ENCODE measurements around the gene THSD4.

DNA sequence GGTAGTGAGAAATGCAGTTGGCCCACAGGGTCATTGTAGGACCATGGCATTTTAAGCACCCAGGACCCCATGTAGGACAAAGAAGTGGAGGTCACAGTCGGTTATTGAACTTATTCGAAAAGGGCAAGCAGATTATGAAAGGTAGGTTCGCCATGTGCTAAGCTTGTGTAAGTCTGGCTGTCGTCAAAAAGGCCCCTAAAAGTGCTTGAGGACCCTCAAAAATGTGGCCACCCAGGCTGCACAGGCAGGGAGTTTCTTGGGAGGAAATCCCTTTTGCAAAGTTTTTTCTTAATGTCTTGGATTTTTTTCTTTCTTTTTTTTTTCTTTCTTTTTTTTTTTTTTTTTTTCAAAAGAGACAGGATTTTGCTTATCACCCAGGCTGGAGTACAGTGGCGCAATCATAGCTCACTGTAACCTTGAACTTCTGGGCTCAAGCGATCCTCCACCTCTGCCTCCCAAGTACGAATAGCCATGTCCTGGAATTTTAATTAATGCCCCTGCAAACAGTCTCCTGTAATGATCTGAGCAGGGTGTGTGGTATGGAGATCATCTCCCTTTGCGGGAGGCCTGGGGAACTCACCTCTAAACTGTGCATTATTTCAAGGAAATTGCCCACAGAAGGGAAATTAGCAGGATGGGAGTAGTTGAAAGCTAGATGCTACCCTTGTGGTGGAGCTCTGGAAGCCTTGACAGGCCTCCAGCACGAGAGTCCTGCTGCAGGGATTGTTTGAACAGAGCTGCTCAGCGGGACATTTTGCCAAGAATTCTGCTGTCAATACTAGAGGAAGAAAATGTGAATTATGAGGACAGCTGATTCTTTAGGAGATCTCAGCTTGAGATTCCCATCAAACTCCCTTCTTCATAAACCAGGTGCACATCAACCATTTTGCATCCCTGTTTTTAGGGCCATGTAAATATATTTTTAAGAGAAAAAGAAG lies 28.4 kb downstream of the THSD4 start:
- TF ChIP-seq, protein P1, sequence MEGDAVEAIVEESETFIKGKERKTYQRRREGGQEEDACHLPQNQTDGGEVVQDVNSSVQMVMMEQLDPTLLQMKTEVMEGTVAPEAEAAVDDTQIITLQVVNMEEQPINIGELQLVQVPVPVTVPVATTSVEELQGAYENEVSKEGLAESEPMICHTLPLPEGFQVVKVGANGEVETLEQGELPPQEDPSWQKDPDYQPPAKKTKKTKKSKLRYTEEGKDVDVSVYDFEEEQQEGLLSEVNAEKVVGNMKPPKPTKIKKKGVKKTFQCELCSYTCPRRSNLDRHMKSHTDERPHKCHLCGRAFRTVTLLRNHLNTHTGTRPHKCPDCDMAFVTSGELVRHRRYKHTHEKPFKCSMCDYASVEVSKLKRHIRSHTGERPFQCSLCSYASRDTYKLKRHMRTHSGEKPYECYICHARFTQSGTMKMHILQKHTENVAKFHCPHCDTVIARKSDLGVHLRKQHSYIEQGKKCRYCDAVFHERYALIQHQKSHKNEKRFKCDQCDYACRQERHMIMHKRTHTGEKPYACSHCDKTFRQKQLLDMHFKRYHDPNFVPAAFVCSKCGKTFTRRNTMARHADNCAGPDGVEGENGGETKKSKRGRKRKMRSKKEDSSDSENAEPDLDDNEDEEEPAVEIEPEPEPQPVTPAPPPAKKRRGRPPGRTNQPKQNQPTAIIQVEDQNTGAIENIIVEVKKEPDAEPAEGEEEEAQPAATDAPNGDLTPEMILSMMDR (IDR thresholded peaks at IDR 0.05; ENCODE audit: low read length): no peak
- TF ChIP-seq EZH2 (IDR thresholded peaks at IDR 0.05; ENCODE audit: borderline replicate concordance, low read length): no peak
